Smooth muscle cell (in vitro differentiated cells): Measurements from ENCODE around the gene FANCE. TPM values are rescaled to one million over a fixed set of nuclear protein-coding genes. Genes with fewer than 3 reads are reported as not detected.

Source experiments
- DNase-seq: peaks from one replicate; lab custom pipeline; 2025; ENCODE audit not compliant: unreplicated experiment; lab: John Stamatoyannopoulos, UW
- H2AFZ ChIP-seq: fragments of 200-600 bp; sonication (generic); 2 replicates; pipeline ENCODE4 v1.6.0; 2016; ENCODE audit warnings: antibody characterized with exemption, low read depth, mild to moderate bottlenecking
- H3F3A ChIP-seq: fragments of 200-600 bp; sonication (generic); 2 replicates; pipeline ENCODE4 v1.6.0; 2017; ENCODE audit warnings: antibody characterized with exemption, low read depth
- H3K27ac ChIP-seq: fragments of 200-600 bp; sonication (generic); 2 replicates; pipeline ENCODE4 v1.5.1; 2016; ENCODE audit warnings: low read depth, mild to moderate bottlenecking
- H3K27me3 ChIP-seq: fragments of 200-600 bp; sonication (generic); 2 replicates; pipeline ENCODE4 v1.6.1; 2016; ENCODE audit warnings: low read depth, mild to moderate bottlenecking
- H3K36me3 ChIP-seq: fragments of 200-600 bp; sonication (generic); 2 replicates; pipeline ENCODE4 v1.5.1; 2016; ENCODE audit warnings: low read depth
- H3K4me1 ChIP-seq: fragments of 200-600 bp; sonication (generic); 2 replicates; pipeline ENCODE4 v1.5.1; 2016; ENCODE audit warnings: low read depth
- H3K4me2 ChIP-seq: fragments of 200-600 bp; sonication (generic); 2 replicates; pipeline ENCODE4 v1.6.0; 2016; ENCODE audit warnings: mild to moderate bottlenecking
- H3K4me3 ChIP-seq: fragments of 200-600 bp; sonication (generic); 2 replicates; pipeline ENCODE4 v1.5.1; 2016; ENCODE audit warnings: mild to moderate bottlenecking
- H3K79me2 ChIP-seq: fragments of 200-600 bp; sonication (generic); 2 replicates; pipeline ENCODE4 v1.6.0; 2016; ENCODE audit warnings: low read depth, mild to moderate bottlenecking
- H3K9ac ChIP-seq: fragments of 200-600 bp; sonication (generic); 2 replicates; pipeline ENCODE4 v1.6.0; 2016; ENCODE audit warnings: low read depth
- H3K9me3 ChIP-seq: fragments of 200-600 bp; sonication (generic); replicated peaks from 2 replicates; pipeline ENCODE4 v1.5.1; 2016; ENCODE audit warnings: low read depth
- H4K20me1 ChIP-seq: fragments of 200-600 bp; sonication (generic); 2 replicates; pipeline ENCODE4 v1.6.0; 2016; ENCODE audit warnings: low read depth
- CTCF ChIP-seq: fragments of 200-600 bp; sonication (generic); IDR thresholded peaks from 2 replicates; pipeline ENCODE4 v1.5.1; 2017; ENCODE audit warnings: borderline replicate concordance, mild to moderate bottlenecking, antibody characterized with exemption; ENCODE audit not compliant: insufficient read depth, poor library complexity, severe bottlenecking
- WGBS: methylation state at CpG from one replicate; pipeline ENCODE4 v1.1.7; 2016; ENCODE audit warnings: low lambda C conversion rate; 5-methylcytosine and 5-hydroxymethylcytosine counted together
- polyA plus RNA-seq: library from polyadenylated mRNA; unstranded; fragments of >200 nt; fragmentation: Nextera tagmentation; extraction: Ambion mirVana; gene quantifications from 2 replicates; pipeline ENCODE4 v1.2.1, GENCODE V29; 2016
- total RNA-seq: library from RNA; depleted of rRNA; stranded (reverse); fragments of >200 nt; gene quantifications from 2 replicates; pipeline ENCODE4 v1.2.3, GENCODE V29; 2014

FANCE gene
- total and polyA plus RNA-seq, 2 experiments from 2014 or later, result 3.6 to 5.6 TPM

DNA sequence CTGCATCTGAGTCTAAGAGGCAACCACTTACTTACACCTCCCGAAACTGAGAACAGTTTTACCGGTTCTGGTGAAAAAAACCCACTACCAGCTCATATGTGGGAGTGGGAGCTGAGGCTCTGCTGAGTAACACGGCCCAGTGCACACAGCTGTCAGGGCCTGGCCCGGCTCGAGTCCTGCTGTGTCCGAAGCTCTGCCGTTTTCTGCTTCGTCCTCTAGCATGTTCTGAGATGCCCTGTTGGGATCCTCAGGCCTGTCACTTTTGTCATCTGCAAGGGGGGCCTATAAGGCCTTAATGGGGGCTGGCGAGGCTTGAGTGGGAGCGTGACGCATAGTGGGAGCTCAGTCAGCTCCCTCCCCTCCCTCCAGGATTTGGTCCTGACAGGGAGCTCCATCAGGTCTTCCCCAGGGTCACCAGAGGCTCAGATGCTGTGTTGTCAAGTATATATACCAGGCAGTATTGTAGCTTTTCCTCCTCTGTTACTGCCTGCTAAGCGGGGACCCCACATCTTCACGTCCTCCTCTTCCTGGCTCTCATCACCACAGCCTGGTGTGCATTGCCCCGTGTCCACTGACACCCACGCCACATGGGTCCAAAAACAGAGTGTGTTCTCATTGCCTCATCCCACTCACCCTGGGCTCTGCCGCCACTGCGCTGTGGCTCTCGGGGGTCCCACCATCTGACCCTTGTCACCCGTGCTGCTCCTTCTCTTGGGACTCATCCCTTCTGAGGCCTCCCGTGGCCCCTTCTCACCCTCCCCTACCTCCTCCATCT is 45.2 kb upstream of the FANCE start:
- TF ChIP-seq CTCF, result no peak
- H3K79me2 ChIP-seq, result peaks cover 6% of the 10 kb centered on the region
- WGBS, result 91% methylated on average over 20 of the region's 20 CpGs
- no peaks in the 10 kb centered on the region for H3K9me3 ChIP-seq
- H3K9ac ChIP-seq, result no peak overlapping the region
- no peaks in the 10 kb centered on the region for H3K36me3 ChIP-seq
- no peak for DNase-seq
- no peak overlapping the region for H3K4me3 ChIP-seq
- H3K4me1 ChIP-seq, result no peaks in the 10 kb centered on the region
- H4K20me1 ChIP-seq, result peaks cover 69% of the 10 kb centered on the region
- no peaks in the 10 kb centered on the region for H3F3A ChIP-seq
- no peak overlapping the region for H3K27ac ChIP-seq
- no peaks in the 10 kb centered on the region for H3K27me3 ChIP-seq
- no peak overlapping the region for H3K4me2 ChIP-seq
- no peak overlapping the region for H2AFZ ChIP-seq

DNA sequence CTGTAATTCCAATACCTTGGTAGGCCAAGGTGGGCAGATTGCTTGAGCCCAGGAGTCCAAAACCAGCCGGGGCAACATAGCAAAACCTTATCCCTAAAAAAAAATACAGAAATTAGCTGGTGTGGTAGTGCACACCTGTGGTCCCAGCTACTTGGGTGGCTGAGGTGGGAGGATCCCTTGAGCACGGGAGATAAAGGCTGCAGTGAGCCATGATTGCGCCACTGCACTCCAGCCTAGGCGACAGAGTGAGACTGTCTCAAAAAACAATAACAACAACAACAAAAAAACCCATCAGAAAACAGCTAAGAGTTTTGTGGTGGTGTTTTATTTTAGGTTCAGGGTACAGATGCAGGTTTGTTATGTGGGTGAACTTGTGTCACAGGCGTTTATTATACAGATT is 42.9 kb upstream of the FANCE start:
- Histone ChIP-seq H3K27me3 (no peaks in the 10 kb centered on the region), H4K20me1 (peaks cover 46% of the 10 kb centered on the region), H3K4me2 (no peak overlapping the region), H3F3A (no peaks in the 10 kb centered on the region), H3K9ac (no peak overlapping the region), H3K9me3 (no peaks in the 10 kb centered on the region), H3K79me2 (peaks cover 6% of the 10 kb centered on the region), H2AFZ (no peak overlapping the region), H3K4me3 (no peak overlapping the region), H3K4me1 (no peaks in the 10 kb centered on the region), H3K27ac (no peak overlapping the region), H3K36me3 (no peaks in the 10 kb centered on the region)
- WGBS, result 88% methylated on average over 5 of the region's 5 CpGs
- no peak for TF ChIP-seq CTCF
- DNase-seq, result no peak

DNA sequence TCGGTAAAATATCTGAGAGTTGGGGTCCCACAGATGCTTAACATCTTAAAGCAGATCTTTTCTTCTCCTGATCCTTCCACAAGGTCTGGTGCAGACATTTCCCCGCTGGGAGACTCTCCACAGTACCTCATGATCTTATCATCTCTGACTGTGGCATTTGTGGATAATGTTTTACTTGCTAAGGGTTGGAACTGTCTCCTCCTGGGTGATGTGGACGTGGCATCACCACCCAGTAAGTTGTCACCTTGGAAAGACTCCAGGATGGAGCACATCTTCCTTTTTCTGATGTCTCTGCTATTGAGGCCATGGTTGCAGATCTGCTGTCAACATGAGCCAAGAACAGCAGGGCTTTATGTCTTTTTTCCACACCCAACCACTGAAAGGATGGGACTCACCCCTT is 42.0 kb upstream of the FANCE start:
- Histone ChIP-seq H3K4me1 (no peaks in the 10 kb centered on the region), H3K27me3 (no peaks in the 10 kb centered on the region), H3K4me3 (no peak overlapping the region), H3K79me2 (peaks cover 6% of the 10 kb centered on the region), H4K20me1 (peaks cover 37% of the 10 kb centered on the region), H3K36me3 (no peaks in the 10 kb centered on the region), H3K4me2 (no peak overlapping the region), H3K9ac (no peak overlapping the region), H3F3A (no peaks in the 10 kb centered on the region), H3K27ac (no peak overlapping the region), H2AFZ (no peak overlapping the region), H3K9me3 (no peaks in the 10 kb centered on the region)
- no peak for TF ChIP-seq CTCF
- 62% methylated on average over 3 of the region's 3 CpGs for WGBS
- no peak for DNase-seq

DNA sequence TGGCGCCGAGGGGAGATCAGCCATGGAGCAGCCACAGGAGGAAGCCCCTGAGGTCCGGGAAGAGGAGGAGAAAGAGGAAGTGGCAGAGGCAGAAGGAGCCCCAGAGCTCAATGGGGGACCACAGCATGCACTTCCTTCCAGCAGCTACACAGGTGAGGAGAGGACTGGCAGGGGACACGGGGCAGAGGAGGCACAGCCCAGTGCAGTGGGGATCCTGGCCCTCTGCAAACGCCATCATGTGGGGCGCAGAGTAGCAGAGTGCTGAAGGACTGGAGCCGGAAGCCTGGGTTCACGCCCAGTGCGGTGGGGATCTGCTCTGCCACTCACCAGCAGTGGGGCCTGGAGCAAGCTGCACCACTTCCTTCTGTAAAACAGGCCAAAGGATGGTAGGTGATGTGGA is 41.1 kb upstream of the FANCE start:
- no peak overlapping the region for H3K9ac ChIP-seq
- H3K4me1 ChIP-seq, result no peaks in the 10 kb centered on the region
- no peak overlapping the region for H3K4me2 ChIP-seq
- H3K9me3 ChIP-seq, result no peaks in the 10 kb centered on the region
- H2AFZ ChIP-seq, result no peak overlapping the region
- no peaks in the 10 kb centered on the region for H3K27me3 ChIP-seq
- no peak overlapping the region for H3K27ac ChIP-seq
- H3F3A ChIP-seq, result no peaks in the 10 kb centered on the region
- WGBS, result 91% methylated on average over 9 of the region's 9 CpGs
- H4K20me1 ChIP-seq, result peaks cover 28% of the 10 kb centered on the region
- no peaks in the 10 kb centered on the region for H3K36me3 ChIP-seq
- no peak for DNase-seq
- TF ChIP-seq CTCF, result no peak
- H3K4me3 ChIP-seq, result no peak overlapping the region
- peaks cover 6% of the 10 kb centered on the region for H3K79me2 ChIP-seq
